BLaER1 (cell line): Measurements from ENCODE around the gene INPP5A.

Experiments used
- H3K27ac ChIP-seq: shearing (Covaris generic); formaldehyde crosslinking; 2 replicates; pipeline ENCODE4 v1.8.1; 2022
- H3K27me3 ChIP-seq: shearing (Covaris generic); formaldehyde crosslinking; 2 replicates; pipeline ENCODE4 v1.8.1; 2022
- H3K36me3 ChIP-seq: shearing (Covaris generic); formaldehyde crosslinking; 2 replicates; pipeline ENCODE4 v1.8.1; 2022
- H3K4me1 ChIP-seq: shearing (Covaris generic); formaldehyde crosslinking; 2 replicates; pipeline ENCODE4 v1.8.1; 2022
- H3K4me2 ChIP-seq: shearing (Covaris generic); formaldehyde crosslinking; 2 replicates; pipeline ENCODE4 v1.8.1; 2022
- H3K4me3 ChIP-seq: shearing (Covaris generic); formaldehyde crosslinking; 2 replicates; pipeline ENCODE4 v1.8.1; 2022
- H3K9ac ChIP-seq: shearing (Covaris generic); formaldehyde crosslinking; 2 replicates; pipeline ENCODE4 v1.8.1; 2022
- H3K9me3 ChIP-seq: shearing (Covaris generic); formaldehyde crosslinking; 2 replicates; pipeline ENCODE4 v1.8.1; 2022
- H4K20me1 ChIP-seq: shearing (Covaris generic); formaldehyde crosslinking; 2 replicates; pipeline ENCODE4 v1.8.1; 2022
- Cebpa-rat ChIP-seq: shearing (Covaris generic); IDR thresholded peaks from 2 replicates; pipeline ENCODE4 v1.8.1; 2022

INPP5A gene

GRCh38 chr10:132577350-132578003 is 39.9 kb downstream of the INPP5A start:
- peaks cover 11% of the 10 kb centered on the region for H3K9me3 ChIP-seq
- H3K9ac ChIP-seq, result no peak overlapping the region
- H3K4me1 ChIP-seq, result peaks cover 79% of the 10 kb centered on the region
- H4K20me1 ChIP-seq, result peaks cover 76% of the 10 kb centered on the region
- H3K4me3 ChIP-seq, result no peak overlapping the region
- H3K36me3 ChIP-seq, result peaks cover 9% of the 10 kb centered on the region; the same call in 1 of the 2 replicates
- no peak overlapping the region for H3K27ac ChIP-seq
- H3K27me3 ChIP-seq, result no peaks in the 10 kb centered on the region
- no peak for TF ChIP-seq Cebpa-rat
- peak overlapping the region; percentile 95 for H3K4me2 ChIP-seq

- no peaks in the 10 kb centered on the region for H3K27me3 ChIP-seq
- peaks cover 77% of the 10 kb centered on the region for H4K20me1 ChIP-seq
- peak overlapping the region; percentile 95 for H3K4me2 ChIP-seq
- peaks cover 11% of the 10 kb centered on the region for H3K9me3 ChIP-seq
- no peak overlapping the region for H3K27ac ChIP-seq
- H3K36me3 ChIP-seq, result peaks cover 9% of the 10 kb centered on the region; the same call in 1 of the 2 replicates
- no peak overlapping the region for H3K9ac ChIP-seq
- peaks cover 69% of the 10 kb centered on the region for H3K4me1 ChIP-seq
- no peak for TF ChIP-seq Cebpa-rat
- H3K4me3 ChIP-seq, result no peak overlapping the region
Measured at GRCh38 chr10:132578287-132578951, 40.8 kb downstream of the INPP5A start.

GRCh38 chr10:132579027-132579859 is 41.7 kb downstream of the INPP5A start:
- H3K4me1 ChIP-seq, result peaks cover 61% of the 10 kb centered on the region
- peaks cover 9% of the 10 kb centered on the region; the same call in 1 of the 2 replicates for H3K36me3 ChIP-seq
- H3K4me2 ChIP-seq, result peak overlapping the region; percentile 95; the same call in 1 of the 2 replicates
- TF ChIP-seq Cebpa-rat, result no peak
- peaks cover 76% of the 10 kb centered on the region for H4K20me1 ChIP-seq
- H3K4me3 ChIP-seq, result no peak overlapping the region
- no peak overlapping the region for H3K9ac ChIP-seq
- peaks cover 11% of the 10 kb centered on the region for H3K9me3 ChIP-seq
- H3K27ac ChIP-seq, result no peak overlapping the region
- H3K27me3 ChIP-seq, result no peaks in the 10 kb centered on the region

GRCh38 chr10:132580143-132580542 is 42.6 kb downstream of the INPP5A start:
- Histone ChIP-seq H3K9me3 (peaks cover 11% of the 10 kb centered on the region), H3K4me1 (peaks cover 59% of the 10 kb centered on the region), H3K36me3 (peaks cover 9% of the 10 kb centered on the region; the same call in 1 of the 2 replicates), H3K4me3 (no peak overlapping the region), H3K27me3 (no peaks in the 10 kb centered on the region), H3K9ac (no peak overlapping the region), H3K4me2 (no peak overlapping the region), H3K27ac (no peak overlapping the region), H4K20me1 (peaks cover 74% of the 10 kb centered on the region)
- TF ChIP-seq Cebpa-rat, result no peak

- peaks cover 74% of the 10 kb centered on the region for H4K20me1 ChIP-seq
- H3K27me3 ChIP-seq, result no peaks in the 10 kb centered on the region
- H3K4me2 ChIP-seq, result no peak overlapping the region
- no peak overlapping the region for H3K27ac ChIP-seq
- H3K4me1 ChIP-seq, result peaks cover 59% of the 10 kb centered on the region
- H3K9ac ChIP-seq, result no peak overlapping the region
- H3K9me3 ChIP-seq, result peaks cover 11% of the 10 kb centered on the region
- no peak overlapping the region for H3K4me3 ChIP-seq
- peaks cover 9% of the 10 kb centered on the region; the same call in 1 of the 2 replicates for H3K36me3 ChIP-seq
- no peak for TF ChIP-seq Cebpa-rat
Measured at GRCh38 chr10:132580617-132581016, 43.0 kb downstream of the INPP5A start.

- Histone ChIP-seq H3K9me3 (peaks cover 11% of the 10 kb centered on the region), H3K4me1 (peaks cover 59% of the 10 kb centered on the region), H3K27me3 (no peaks in the 10 kb centered on the region), H4K20me1 (peaks cover 74% of the 10 kb centered on the region), H3K4me2 (no peak overlapping the region), H3K9ac (no peak overlapping the region), H3K27ac (no peak overlapping the region), H3K4me3 (no peak overlapping the region), H3K36me3 (peaks cover 9% of the 10 kb centered on the region; the same call in 1 of the 2 replicates)
- TF ChIP-seq Cebpa-rat, result no peak
Measured at GRCh38 chr10:132582137-132582536, 44.5 kb downstream of the INPP5A start.

GRCh38 chr10:132582771-132583170 is 45.2 kb downstream of the INPP5A start:
- Histone ChIP-seq H3K9ac (no peak overlapping the region), H4K20me1 (peaks cover 74% of the 10 kb centered on the region), H3K4me2 (no peak overlapping the region), H3K27me3 (no peaks in the 10 kb centered on the region), H3K4me3 (no peak overlapping the region), H3K4me1 (peaks cover 59% of the 10 kb centered on the region), H3K27ac (no peak overlapping the region), H3K36me3 (peaks cover 9% of the 10 kb centered on the region; the same call in 1 of the 2 replicates), H3K9me3 (peaks cover 11% of the 10 kb centered on the region)
- no peak for TF ChIP-seq Cebpa-rat

- Histone ChIP-seq H3K9me3 (peaks cover 11% of the 10 kb centered on the region), H3K4me1 (peaks cover 59% of the 10 kb centered on the region)
Measured at GRCh38 chr10:132583456-132583855, 45.9 kb downstream of the INPP5A start.

GRCh38 chr10:132584081-132584480 is 46.5 kb downstream of the INPP5A start:
- Histone ChIP-seq H3K4me2 (no peak overlapping the region), H3K9me3 (peaks cover 11% of the 10 kb centered on the region), H3K4me1 (peaks cover 59% of the 10 kb centered on the region), H3K27ac (no peak overlapping the region), H3K27me3 (no peaks in the 10 kb centered on the region), H4K20me1 (peaks cover 71% of the 10 kb centered on the region), H3K36me3 (peaks cover 9% of the 10 kb centered on the region; the same call in 1 of the 2 replicates), H3K4me3 (no peak overlapping the region), H3K9ac (no peak overlapping the region)
- no peak for TF ChIP-seq Cebpa-rat

More at GRCh38 chr10:132583456-132583855, 45.9 kb downstream of the INPP5A start:
- H3K36me3 ChIP-seq, result peaks cover 9% of the 10 kb centered on the region; the same call in 1 of the 2 replicates
- no peak overlapping the region for H3K4me3 ChIP-seq
- TF ChIP-seq Cebpa-rat, result no peak
- no peaks in the 10 kb centered on the region for H3K27me3 ChIP-seq
- no peak overlapping the region for H3K9ac ChIP-seq
- peaks cover 73% of the 10 kb centered on the region for H4K20me1 ChIP-seq
- H3K27ac ChIP-seq, result no peak overlapping the region
- no peak overlapping the region for H3K4me2 ChIP-seq
